Activated B cell treated with CpG ODN at 0.5 μM for 24 hours (primary cell): ENCODE data around the gene AMMECR1. TPM values are rescaled to one million over a fixed set of nuclear protein-coding genes. Genes with fewer than 3 reads are reported as not detected.
"Not testable (repeated sequence)": the region's sequence is repeated elsewhere in the genome, so short reads cannot be mapped to it uniquely, and the experiment has no call there.

Source experiments
- ATAC-seq: fragments of 200-7000 bp; cut with Tn5 transposase; one replicate; pipeline ENCODE4 v1.10.0; 2021; ENCODE audit warnings: low read depth, mild to moderate bottlenecking, moderate library complexity
- CTCF ChIA-PET: fragments of 350-600 bp; sonication (Branson Sonifier 250); formaldehyde crosslinking; loops from one replicate; lab custom pipeline; 2021; ENCODE audit warnings: antibody characterized with exemption; lab: Charles Lee
- POLR2A ChIA-PET: fragments of 350-600 bp; sonication (Branson Sonifier 250); formaldehyde crosslinking; loops from one replicate; lab custom pipeline; 2021; ENCODE audit warnings: antibody characterized with exemption; lab: Charles Lee
- DNase-seq: peaks from one replicate; pipeline ENCODE4 v3.0.0; 2022
- H3K27ac Mint-ChIP-seq: one replicate; pipeline ENCODE4 v1.8.0; 2020; ENCODE audit warnings: mixed read lengths
- H3K27me3 Mint-ChIP-seq: one replicate; pipeline ENCODE4 v1.8.0; 2021; ENCODE audit warnings: mixed read lengths
- H3K36me3 Mint-ChIP-seq: one replicate; pipeline ENCODE4 v1.8.0; 2021; ENCODE audit warnings: low read depth, mixed read lengths
- H3K4me1 Mint-ChIP-seq: one replicate; pipeline ENCODE4 v1.8.0; 2021; ENCODE audit warnings: mixed read lengths
- H3K4me3 Mint-ChIP-seq: one replicate; pipeline ENCODE4 v1.8.0; 2020; ENCODE audit warnings: mild to moderate bottlenecking, mixed read lengths
- H3K9me3 Mint-ChIP-seq: one replicate; pipeline ENCODE4 v1.8.0; 2020; ENCODE audit warnings: mixed read lengths
- CTCF ChIP-seq: fragments of 200-600 bp; IDR thresholded peaks from one replicate; pipeline ENCODE4 v1.8.0; 2022; ENCODE audit warnings: antibody characterized with exemption, mild to moderate bottlenecking
- intact Hi-C: fragments of 100-400 bp; cut with micrococcal nuclease; formaldehyde crosslinking; loops from one replicate; pipeline ENCODE4 v1.15.1; 2024
- total RNA-seq: library from RNA; stranded (reverse); gene quantifications from 2 replicates; pipeline ENCODE4 v1.2.3, GENCODE V29; 2022

The AMMECR1 gene
- total RNA-seq, 1 donor from 2014 or later, result 10.8 TPM

GRCh38 chrX:110245011-110245410, 72.9 kb downstream of the AMMECR1 start:
- Mint-ChIP-seq H3K36me3 (peaks cover 4% of the 10 kb centered on the region), H3K27ac (no peak overlapping the region), H3K4me1 (peaks cover 14% of the 10 kb centered on the region), H3K4me3 (no peak overlapping the region), H3K9me3 (peaks cover 2% of the 10 kb centered on the region), H3K27me3 (no peaks in the 10 kb centered on the region)
- ChIA-PET CTCF (no interaction called here), POLR2A (no interaction called here)
- TF ChIP-seq CTCF, result no peak
- no peak for ATAC-seq
- DNase-seq, result no peak
- intact Hi-C loops, result loop anchor here (5.0 kb wide), 1 partner anchor 33 kb away; no protein-coding TSS in a partner anchor

GRCh38 chrX:110242371-110242770, 75.5 kb downstream of the AMMECR1 start:
- peaks cover 3% of the 10 kb centered on the region for H3K9me3 Mint-ChIP-seq
- DNase-seq (no peak), ATAC-seq (no peak)
- no peak overlapping the region for H3K4me3 Mint-ChIP-seq
- intact Hi-C loops, result no loop called here
- H3K36me3 Mint-ChIP-seq, result peaks cover 2% of the 10 kb centered on the region
- H3K4me1 Mint-ChIP-seq, result peaks cover 24% of the 10 kb centered on the region
- no peak overlapping the region for H3K27ac Mint-ChIP-seq
- no peak for TF ChIP-seq CTCF
- no peaks in the 10 kb centered on the region for H3K27me3 Mint-ChIP-seq
- ChIA-PET CTCF (no interaction called here), POLR2A (no interaction called here)

GRCh38 chrX:110241816-110242215, 76.1 kb downstream of the AMMECR1 start:
- ChIA-PET CTCF (no interaction called here), POLR2A (no interaction called here)
- TF ChIP-seq CTCF, result no peak
- DNase-seq (no peak), ATAC-seq (no peak)
- intact Hi-C loops, result no loop called here
- H3K27me3 Mint-ChIP-seq, result no peaks in the 10 kb centered on the region
- H3K4me3 Mint-ChIP-seq, result no peak overlapping the region
- H3K9me3 Mint-ChIP-seq, result peaks cover 3% of the 10 kb centered on the region
- H3K36me3 Mint-ChIP-seq, result peaks cover 2% of the 10 kb centered on the region
- H3K4me1 Mint-ChIP-seq, result peaks cover 27% of the 10 kb centered on the region
- no peak overlapping the region for H3K27ac Mint-ChIP-seq

- DNase-seq, result not testable (repeated sequence)
Measured at GRCh38 chrX:110238259-110238658, 79.6 kb downstream of the AMMECR1 start.

GRCh38 chrX:110231485-110231884, 86.4 kb downstream of the AMMECR1 start:
- peaks cover 11% of the 10 kb centered on the region for H3K4me1 Mint-ChIP-seq
- H3K36me3 Mint-ChIP-seq, ATAC-seq, POLR2A ChIA-PET, CTCF ChIA-PET, DNase-seq, H3K27ac Mint-ChIP-seq, intact Hi-C loops, H3K9me3 Mint-ChIP-seq, H3K4me3 Mint-ChIP-seq, H3K27me3 Mint-ChIP-seq: not testable (repeated sequence)

More at GRCh38 chrX:110238259-110238658, 79.6 kb downstream of the AMMECR1 start:
- Mint-ChIP-seq H3K4me1 (peaks cover 21% of the 10 kb centered on the region), H3K27ac (peak overlapping the region; percentile 35)
- H3K4me3 Mint-ChIP-seq, H3K9me3 Mint-ChIP-seq, H3K27me3 Mint-ChIP-seq, H3K36me3 Mint-ChIP-seq, POLR2A ChIA-PET, CTCF ChIA-PET, intact Hi-C loops, ATAC-seq: not testable (repeated sequence)

- intact Hi-C loops, H3K9me3 Mint-ChIP-seq, H3K27me3 Mint-ChIP-seq, ATAC-seq, CTCF ChIA-PET, H3K36me3 Mint-ChIP-seq, H3K27ac Mint-ChIP-seq, H3K4me3 Mint-ChIP-seq, DNase-seq, POLR2A ChIA-PET: not testable (repeated sequence)
- H3K4me1 Mint-ChIP-seq, result peaks cover 13% of the 10 kb centered on the region
Measured at GRCh38 chrX:110229497-110230111, 88.3 kb downstream of the AMMECR1 start.
